Measurements from ENCODE around the gene LY6G6C. TPM values are rescaled to one million over a fixed set of nuclear protein-coding genes. Genes with fewer than 3 reads are reported as not detected.

LY6G6C gene
- total RNA-seq, 1 experiment from 2014 or later: not detected

Other genes starting within 250 kb of the LY6G6C start
- gene MICB, start 223.6 kb downstream of the LY6G6C start, total RNA-seq (2014; rRNA removed; shearing (Covaris generic); ENCODE audit: low replicate concordance): 11.5 and 18.2 TPM in 2 replicates
- gene MCCD1, start 192.8 kb downstream of the LY6G6C start, total RNA-seq (2014; rRNA removed; shearing (Covaris generic); ENCODE audit: low replicate concordance): not detected in 2 replicates
- gene DDX39B, start 179.7 kb downstream of the LY6G6C start, total RNA-seq (2014; rRNA removed; shearing (Covaris generic); ENCODE audit: low replicate concordance): 623 and 688 TPM in 2 replicates
- gene ATP6V1G2, start 175.1 kb downstream of the LY6G6C start, total RNA-seq (2014; rRNA removed; shearing (Covaris generic); ENCODE audit: low replicate concordance): 0.14 and 0.64 TPM in 2 replicates
- 52.6 and 56.1 TPM in 2 replicates for gene NFKBIL1, start 174.1 kb downstream of the LY6G6C start, total RNA-seq (2014; rRNA removed; shearing (Covaris generic); ENCODE audit: low replicate concordance)
- gene LTA, start 149.5 kb downstream of the LY6G6C start, total RNA-seq (2014; rRNA removed; shearing (Covaris generic); ENCODE audit: low replicate concordance): not detected in 2 replicates
- gene TNF, start 146.2 kb downstream of the LY6G6C start, total RNA-seq (2014; rRNA removed; shearing (Covaris generic); ENCODE audit: low replicate concordance): 0.91 and 4.3 TPM in 2 replicates
- gene LTB, start 139.3 kb downstream of the LY6G6C start, total RNA-seq (2014; rRNA removed; shearing (Covaris generic); ENCODE audit: low replicate concordance): not detected in 2 replicates
- gene LST1, start 135.5 kb downstream of the LY6G6C start, total RNA-seq (2014; rRNA removed; shearing (Covaris generic); ENCODE audit: low replicate concordance): not detected in 2 replicates
- gene NCR3, start 128.7 kb downstream of the LY6G6C start, total RNA-seq (2014; rRNA removed; shearing (Covaris generic); ENCODE audit: low replicate concordance): not detected in 2 replicates
- gene AIF1, start 106.5 kb downstream of the LY6G6C start, total RNA-seq (2014; rRNA removed; shearing (Covaris generic); ENCODE audit: low replicate concordance): not detected in 2 replicates
- 31.0 and 36.2 TPM in 2 replicates for gene PRRC2A, start 101.0 kb downstream of the LY6G6C start, total RNA-seq (2014; rRNA removed; shearing (Covaris generic); ENCODE audit: low replicate concordance)
- 286 and 338 TPM in 2 replicates for gene BAG6, start 69.1 kb downstream of the LY6G6C start, total RNA-seq (2014; rRNA removed; shearing (Covaris generic); ENCODE audit: low replicate concordance)
- 9.2 TPM in 1 of 2 replicates, not detected in the other for gene APOM, start 65.9 kb downstream of the LY6G6C start, total RNA-seq (2014; rRNA removed; shearing (Covaris generic); ENCODE audit: low replicate concordance)
- 12.4 and 21.5 TPM in 2 replicates for gene C6orf47, start 61.0 kb downstream of the LY6G6C start, total RNA-seq (2014; rRNA removed; shearing (Covaris generic); ENCODE audit: low replicate concordance)
- gene GPANK1, start 56.7 kb downstream of the LY6G6C start, total RNA-seq (2014; rRNA removed; shearing (Covaris generic); ENCODE audit: low replicate concordance): 35.2 and 52.4 TPM in 2 replicates
- 66.9 and 104 TPM in 2 replicates for gene CSNK2B, start 55.7 kb downstream of the LY6G6C start, total RNA-seq (2014; rRNA removed; shearing (Covaris generic); ENCODE audit: low replicate concordance)
- not detected in 2 replicates for gene LY6G5B, start 51.8 kb downstream of the LY6G6C start, total RNA-seq (2014; rRNA removed; shearing (Covaris generic); ENCODE audit: low replicate concordance)
- gene LY6G5C, start 40.7 kb downstream of the LY6G6C start, total RNA-seq (2014; rRNA removed; shearing (Covaris generic); ENCODE audit: low replicate concordance): 0.30 TPM in 1 of 2 replicates, not detected in the other
- gene ABHD16A, start 18.4 kb downstream of the LY6G6C start, total RNA-seq (2014; rRNA removed; shearing (Covaris generic); ENCODE audit: low replicate concordance): 46.9 and 75.6 TPM in 2 replicates
- not detected in 2 replicates for gene LY6G6F, start 14.9 kb downstream of the LY6G6C start, total RNA-seq (2014; rRNA removed; shearing (Covaris generic); ENCODE audit: low replicate concordance)
- gene LY6G6D, start 6.4 kb downstream of the LY6G6C start, total RNA-seq (2014; rRNA removed; shearing (Covaris generic); ENCODE audit: low replicate concordance): not detected in 2 replicates
- not detected in 2 replicates for gene MPIG6B, start 1.6 kb upstream of the LY6G6C start, total RNA-seq (2014; rRNA removed; shearing (Covaris generic); ENCODE audit: low replicate concordance)
- 214 and 216 TPM in 2 replicates for gene DDAH2, start 7.6 kb upstream of the LY6G6C start, total RNA-seq (2014; rRNA removed; shearing (Covaris generic); ENCODE audit: low replicate concordance)
- gene CLIC1, start 14.8 kb upstream of the LY6G6C start, total RNA-seq (2014; rRNA removed; shearing (Covaris generic); ENCODE audit: low replicate concordance): 1,335 and 1,598 TPM in 2 replicates
- 20.2 and 54.7 TPM in 2 replicates for gene MSH5, start 18.3 kb upstream of the LY6G6C start, total RNA-seq (2014; rRNA removed; shearing (Covaris generic); ENCODE audit: low replicate concordance)
- gene SAPCD1, start 40.9 kb upstream of the LY6G6C start, total RNA-seq (2014; rRNA removed; shearing (Covaris generic); ENCODE audit: low replicate concordance): 6.2 TPM in 1 of 2 replicates, not detected in the other
- gene VWA7, start 55.6 kb upstream of the LY6G6C start, total RNA-seq (2014; rRNA removed; shearing (Covaris generic); ENCODE audit: low replicate concordance): 5.5 and 6.1 TPM in 2 replicates
- 122 and 144 TPM in 2 replicates for gene VARS1, start 74.0 kb upstream of the LY6G6C start, total RNA-seq (2014; rRNA removed; shearing (Covaris generic); ENCODE audit: low replicate concordance)
- gene LSM2, start 85.2 kb upstream of the LY6G6C start, total RNA-seq (2014; rRNA removed; shearing (Covaris generic); ENCODE audit: low replicate concordance): 75.6 and 85.5 TPM in 2 replicates
- gene HSPA1L, start 93.5 kb upstream of the LY6G6C start, total RNA-seq (2014; rRNA removed; shearing (Covaris generic); ENCODE audit: low replicate concordance): 0.61 and 2.0 TPM in 2 replicates
- gene HSPA1A, start 93.8 kb upstream of the LY6G6C start, total RNA-seq (2014; rRNA removed; shearing (Covaris generic); ENCODE audit: low replicate concordance): 316 and 350 TPM in 2 replicates
- 441 and 449 TPM in 2 replicates for gene HSPA1B, start 106.0 kb upstream of the LY6G6C start, total RNA-seq (2014; rRNA removed; shearing (Covaris generic); ENCODE audit: low replicate concordance)
- 73.1 and 105 TPM in 2 replicates for gene NEU1, start 141.1 kb upstream of the LY6G6C start, total RNA-seq (2014; rRNA removed; shearing (Covaris generic); ENCODE audit: low replicate concordance)
- gene SLC44A4, start 157.3 kb upstream of the LY6G6C start, total RNA-seq (2014; rRNA removed; shearing (Covaris generic); ENCODE audit: low replicate concordance): 0.54 TPM in 1 of 2 replicates, not detected in the other
- 74.6 and 79.0 TPM in 2 replicates for gene EHMT2, start 176.0 kb upstream of the LY6G6C start, total RNA-seq (2014; rRNA removed; shearing (Covaris generic); ENCODE audit: low replicate concordance)
- 5.5 and 9.3 TPM in 2 replicates for gene ZBTB12, start 180.3 kb upstream of the LY6G6C start, total RNA-seq (2014; rRNA removed; shearing (Covaris generic); ENCODE audit: low replicate concordance)
- gene C2, start 206.0 kb upstream of the LY6G6C start, total RNA-seq (2014; rRNA removed; shearing (Covaris generic); ENCODE audit: low replicate concordance): 3.2 and 7.7 TPM in 2 replicates
- 2.6 and 4.7 TPM in 2 replicates for gene CFB, start 224.3 kb upstream of the LY6G6C start, total RNA-seq (2014; rRNA removed; shearing (Covaris generic); ENCODE audit: low replicate concordance)
- gene NELFE, start 237.2 kb upstream of the LY6G6C start, total RNA-seq (2014; rRNA removed; shearing (Covaris generic); ENCODE audit: low replicate concordance): 293 and 348 TPM in 2 replicates
- 29.2 and 49.6 TPM in 2 replicates for gene SKIC2, start 237.4 kb upstream of the LY6G6C start, total RNA-seq (2014; rRNA removed; shearing (Covaris generic); ENCODE audit: low replicate concordance)